Measurements from ENCODE around the gene PLAC1.

- TF ChIP-seq CTCF (IDR thresholded peaks at IDR 0.05; ENCODE audit: poor library complexity), result no peak
- no peak for TF ChIP-seq EZH2 (IDR thresholded peaks at IDR 0.05; ENCODE audit: borderline replicate concordance)
- TF ChIP-seq EZH2phosphoT487 (IDR thresholded peaks at IDR 0.05; ENCODE audit: low read depth, severe bottlenecking, unreplicated experiment), result no peak
Measured at GRCh38 chrX:134641346-134641745, 16.9 kb downstream of the PLAC1 start.
